HUDEP-2 (cell line): Measurements from ENCODE around the gene HEMK1.

ENCODE experiments used
- DNase-seq, 76 experiments: peaks; one replicate each; lab custom pipeline; 2025; ENCODE audit not compliant: unreplicated experiment in 76 of 76; lab: John Stamatoyannopoulos, UW

HEMK1 gene

DNA sequence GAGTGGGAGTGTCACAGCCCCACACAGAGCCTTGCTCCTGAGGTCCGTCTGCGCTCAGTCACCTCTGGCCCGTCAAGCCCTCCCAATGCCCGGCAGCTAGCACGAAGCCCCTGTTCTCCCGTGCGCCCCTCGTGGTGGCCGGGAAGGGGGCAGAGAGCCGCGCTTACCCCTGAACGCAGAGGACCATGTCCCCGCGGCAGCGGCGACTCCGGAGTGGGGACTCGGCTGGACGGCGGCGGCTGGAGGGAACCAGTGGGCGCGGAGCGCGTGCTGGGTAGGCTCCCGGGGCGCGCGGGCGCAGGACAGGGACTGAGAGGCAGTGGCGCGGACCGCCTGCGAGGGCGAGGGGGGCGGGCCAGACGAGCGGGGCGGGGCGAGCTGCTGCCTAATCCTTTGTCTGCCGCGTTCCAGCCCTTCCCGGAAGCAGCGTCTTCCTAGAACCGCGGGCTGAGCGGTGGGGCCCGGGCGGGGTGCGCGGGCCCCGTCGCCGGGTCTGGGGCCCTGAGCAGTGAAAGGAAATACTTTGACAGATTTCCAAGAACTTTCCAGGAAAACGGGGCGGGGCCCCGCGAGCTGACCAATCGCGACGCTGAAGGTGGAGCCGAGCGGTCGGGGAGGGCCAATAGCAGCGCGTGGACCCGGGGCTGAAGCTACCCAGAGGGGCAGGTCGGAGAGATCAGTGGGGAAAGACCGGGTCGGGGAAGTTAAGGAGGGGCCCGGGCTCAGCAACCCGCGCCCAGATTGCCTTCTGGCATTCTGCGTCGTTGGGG, 42.3 kb downstream of the HEMK1 start, which contains the start of gene CISH:
TSS of gene CISH (minus strand) at position 311 of the 770 bp plus-strand sequence. CDS start at position 187, 124 bp downstream.
- DNase-seq, result peak in 75 of 76 experiments; percentile 94 to 100 (median 99)

DNA sequence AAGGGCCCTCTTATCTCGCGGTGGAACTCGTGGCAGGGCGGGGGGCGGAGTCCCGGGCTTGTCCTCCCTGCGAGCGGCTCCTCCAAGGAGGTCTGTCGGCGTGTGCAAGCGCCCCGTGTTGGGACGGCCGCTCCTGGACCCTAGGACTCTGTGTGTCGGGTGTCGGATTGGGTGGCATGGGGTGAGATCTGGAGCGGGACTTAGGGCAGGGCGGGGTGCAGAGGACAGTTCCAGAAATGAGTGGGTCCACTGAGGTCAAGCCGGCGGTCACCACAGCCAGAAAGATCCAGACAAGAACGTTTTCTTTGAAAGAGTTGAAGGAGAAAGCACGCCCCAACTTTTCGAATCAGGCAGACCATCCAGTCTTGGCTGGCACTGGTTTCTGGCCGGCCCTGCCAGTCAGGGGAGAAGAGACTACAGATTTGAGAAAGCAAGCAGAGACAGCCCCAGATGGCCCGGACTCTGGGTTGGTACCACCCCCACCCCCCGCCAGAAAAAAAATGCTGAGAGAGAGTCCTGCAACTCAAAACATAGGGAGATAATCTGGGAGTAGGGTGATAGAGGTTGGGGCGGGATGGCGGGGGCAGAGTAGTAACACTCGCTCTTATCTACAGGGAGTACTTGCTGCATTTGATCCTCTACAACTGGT, 43.0 kb downstream of the HEMK1 start:
- peak in 74 of 76 experiments; percentile 40 to 92 (median 78) for DNase-seq

DNA sequence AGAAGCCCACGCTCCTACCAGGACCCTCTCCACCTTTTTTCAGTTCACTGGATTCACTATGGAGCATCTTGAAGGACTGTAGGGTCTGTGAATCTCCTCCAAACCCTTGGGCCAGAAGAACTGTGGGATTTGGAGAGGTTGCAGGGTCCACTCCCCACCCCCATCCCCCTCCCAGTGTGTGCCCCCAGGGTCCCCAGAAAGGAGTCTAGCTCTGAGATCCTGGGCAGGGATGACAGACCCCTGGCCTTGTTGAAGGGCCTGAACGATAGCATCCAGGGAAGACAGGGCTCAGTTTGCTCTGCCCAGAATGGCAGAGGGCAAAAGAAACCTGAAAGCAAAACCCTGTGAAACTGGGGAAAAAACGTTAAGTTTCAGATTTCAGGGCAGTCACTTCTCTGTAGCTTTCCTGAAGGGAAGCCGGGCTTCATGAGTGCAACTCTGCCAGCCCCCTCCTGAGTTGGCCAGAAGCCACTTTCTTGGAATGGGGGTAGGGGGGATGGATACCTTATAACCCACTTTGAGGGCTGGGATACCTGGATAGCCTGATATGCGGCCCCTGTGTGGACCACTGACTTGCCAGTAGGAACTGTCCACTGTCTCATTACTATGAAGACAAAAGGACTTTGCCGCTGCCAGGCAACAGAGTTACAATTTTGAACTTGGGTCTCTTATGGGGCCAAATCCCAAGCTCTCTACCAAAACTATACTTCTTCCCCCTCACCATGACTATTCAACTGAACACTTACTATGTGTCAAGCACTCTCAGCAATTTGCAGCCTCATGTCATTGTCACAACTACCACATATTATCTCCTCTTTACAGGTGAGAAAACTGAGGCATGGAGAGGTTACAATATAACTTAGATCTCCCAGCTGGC, 43.9 kb downstream of the HEMK1 start:
- peak in 1 of 76 experiments; percentile 45 for DNase-seq

DNA sequence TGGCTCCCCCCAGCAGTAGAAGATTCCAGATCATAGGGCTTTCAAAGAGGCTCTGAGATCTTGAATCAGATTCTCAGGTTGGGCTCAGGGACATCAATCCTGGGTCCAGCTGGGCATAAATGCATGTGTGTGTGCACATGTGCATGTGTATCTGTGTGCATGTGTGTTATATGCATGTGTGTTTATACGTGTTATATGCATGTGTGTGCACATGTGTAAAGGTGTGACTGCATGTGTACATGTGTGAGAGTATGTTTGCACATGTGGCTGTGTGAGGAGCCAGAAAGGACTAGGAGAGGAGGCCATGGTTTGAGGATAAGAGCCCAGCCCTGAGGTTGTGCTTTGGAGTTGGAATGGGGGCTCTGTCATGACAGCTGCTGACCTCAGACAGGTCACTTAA, 45.9 kb downstream of the HEMK1 start:
- no peak for DNase-seq

DNA sequence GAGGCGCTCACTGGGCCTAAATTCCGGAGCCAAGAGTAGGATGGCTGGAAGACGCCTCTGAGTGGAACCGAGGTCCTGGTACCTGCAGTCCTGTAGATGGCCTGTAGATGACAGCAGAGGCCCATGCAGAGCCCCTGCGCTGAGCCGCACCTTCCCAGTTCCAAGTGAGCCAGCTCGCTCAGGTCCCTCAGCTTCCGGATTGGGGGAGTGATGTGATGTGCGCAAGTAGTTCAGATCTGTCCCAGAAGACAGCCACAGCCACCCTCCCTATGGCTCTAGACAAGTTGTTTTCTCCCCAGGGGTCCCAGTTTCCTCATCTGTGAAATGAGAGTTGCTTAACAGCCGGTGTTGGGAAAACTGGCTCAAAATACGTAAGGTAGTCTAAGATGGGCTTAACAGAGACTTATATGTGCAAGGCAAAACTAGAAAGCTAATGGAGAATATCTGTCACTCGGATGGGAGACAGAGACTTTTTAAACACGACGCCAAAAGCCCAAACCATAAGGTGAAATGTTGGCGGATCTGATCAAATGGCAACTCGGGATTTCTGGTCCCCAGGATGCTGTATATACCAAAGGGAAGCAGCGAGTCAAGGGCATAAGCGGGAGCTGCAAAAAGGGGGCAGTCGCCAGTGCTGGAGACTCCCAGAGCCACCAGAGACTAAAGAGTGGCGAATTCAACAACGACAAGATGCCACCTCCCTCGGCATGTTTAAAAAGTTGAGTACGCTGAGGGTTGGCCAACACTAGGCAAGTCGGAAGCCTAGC, 46.9 kb downstream of the HEMK1 start:
- DNase-seq, result peak in 72 of 76 experiments; percentile 24 to 86 (median 69)

DNA sequence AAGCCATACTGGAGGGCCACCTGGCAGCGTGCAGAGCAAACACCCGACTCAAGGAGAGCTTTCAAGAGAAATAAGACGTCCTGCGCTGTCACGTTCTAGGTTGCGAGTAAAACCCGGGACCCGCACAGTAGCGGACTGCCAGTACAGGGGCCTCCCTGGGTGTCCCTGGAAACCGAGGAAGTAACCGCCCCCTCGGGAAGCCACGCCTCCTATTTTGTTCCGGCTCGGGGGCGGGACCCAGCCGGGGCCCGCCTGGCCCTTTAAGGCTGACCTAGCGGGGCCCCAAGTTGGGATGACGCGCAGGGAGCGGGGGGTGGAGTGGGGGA, 47.4 kb downstream of the HEMK1 start:
- DNase-seq, result peak in 73 of 76 experiments; percentile 40 to 95 (median 86)

DNA sequence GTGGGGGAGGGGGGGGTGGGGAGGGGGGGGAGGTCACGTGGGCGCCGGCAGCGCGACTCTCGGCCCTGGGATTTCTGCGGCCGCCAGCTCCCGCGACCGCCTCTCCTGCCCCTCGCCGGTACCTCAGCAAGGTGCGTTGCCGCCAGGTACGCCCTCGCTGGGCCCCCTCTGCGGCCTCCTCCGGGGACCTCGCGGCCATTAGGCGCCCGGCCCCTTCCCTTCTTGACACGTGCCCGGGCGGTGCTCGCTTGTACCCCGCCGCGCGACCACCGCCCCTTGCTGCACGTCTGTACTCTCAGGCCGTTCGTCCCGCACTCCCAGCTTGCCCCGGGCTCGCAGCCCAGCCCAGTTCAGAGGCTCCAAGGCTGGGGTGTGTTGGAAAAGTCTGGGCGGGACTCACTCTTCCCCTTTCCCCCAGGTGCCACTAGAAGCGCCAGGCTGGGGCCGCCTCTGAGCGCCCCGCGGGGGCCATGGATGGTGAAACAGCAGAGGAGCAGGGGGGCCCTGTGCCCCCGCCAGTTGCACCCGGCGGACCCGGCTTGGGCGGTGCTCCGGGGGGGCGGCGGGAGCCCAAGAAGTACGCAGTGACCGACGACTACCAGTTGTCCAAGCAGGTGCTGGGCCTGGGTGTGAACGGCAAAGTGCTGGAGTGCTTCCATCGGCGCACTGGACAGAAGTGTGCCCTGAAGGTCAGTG, 47.9 kb downstream of the HEMK1 start, which contains the start of gene MAPKAPK3:
TSS of gene MAPKAPK3 (plus strand) at position 56 of the 696 bp plus-strand sequence. CDS start at position 471, 415 bp downstream.
- DNase-seq, result peak in 9 of 76 experiments; percentile 27 to 64 (median 37)

DNA sequence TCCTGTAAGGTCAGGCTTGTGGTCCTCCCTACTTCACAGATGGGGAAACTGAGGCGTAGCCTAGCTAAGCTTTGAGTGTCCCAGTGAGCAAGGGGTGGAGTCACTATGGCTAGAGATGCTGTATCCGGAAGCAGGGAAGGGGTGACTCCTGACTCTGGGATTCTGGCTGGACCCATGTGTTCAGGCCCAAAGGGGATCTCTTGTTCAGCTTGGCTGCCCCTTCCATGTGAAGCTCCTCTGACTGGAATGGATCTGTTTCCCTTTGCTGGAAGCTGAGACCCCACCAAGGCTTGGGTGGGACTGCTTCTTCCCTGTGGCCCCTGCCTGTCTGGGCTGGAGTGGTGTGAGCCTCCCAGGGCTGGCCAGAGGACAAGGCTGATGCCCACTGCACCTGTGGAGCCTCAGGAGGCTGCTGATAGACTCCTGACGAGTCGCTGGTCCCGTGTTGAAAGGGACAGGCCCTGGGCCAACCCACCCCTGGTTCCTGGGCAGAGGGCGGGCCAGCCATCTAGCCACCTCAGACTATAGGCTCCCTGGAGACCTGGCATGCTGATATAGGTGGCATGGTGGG, 48.7 kb downstream of the HEMK1 start:
- no peak for DNase-seq

DNA sequence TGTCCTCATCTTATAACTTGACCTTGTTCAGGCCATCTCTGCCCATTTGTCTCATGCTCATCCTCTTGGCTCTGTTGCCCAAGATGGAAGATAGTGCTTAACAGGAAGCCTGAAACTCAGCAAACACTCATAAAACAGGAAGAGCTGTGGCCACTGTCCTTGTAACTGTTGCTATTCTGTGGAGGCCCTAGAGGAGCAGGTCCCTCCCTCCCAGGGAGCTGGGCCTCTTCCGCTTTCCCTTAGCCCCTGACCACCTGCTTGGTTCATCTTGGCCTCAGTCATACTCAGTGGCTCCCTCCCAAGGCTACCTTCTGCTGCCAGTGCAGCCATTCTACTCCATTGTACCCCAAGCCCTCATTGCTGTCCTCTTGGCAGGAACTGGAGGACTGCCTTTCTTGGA, 51.1 kb downstream of the HEMK1 start:
- peak in 2 of 76 experiments; percentile 14 to 42 for DNase-seq

DNA sequence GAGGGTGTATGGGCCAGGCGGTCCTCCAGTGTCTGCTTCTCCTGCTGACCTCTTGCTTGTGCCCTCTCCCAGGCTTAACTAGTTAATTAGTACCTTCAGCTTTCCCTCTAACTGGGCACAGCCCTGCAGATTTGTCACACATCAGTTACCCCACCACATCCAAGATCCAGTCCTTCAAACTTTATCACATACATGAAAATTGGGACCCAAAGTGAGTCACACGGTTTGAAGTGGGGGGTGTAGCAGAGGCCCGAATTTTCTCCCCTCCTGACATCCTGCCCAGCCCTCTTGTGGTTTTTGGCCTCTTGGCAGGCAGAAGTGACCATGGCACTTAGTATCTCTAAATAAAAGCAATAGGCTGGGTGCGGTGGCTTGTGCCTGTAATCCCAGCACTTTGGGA, 51.5 kb downstream of the HEMK1 start:
- peak in 49 of 76 experiments; percentile 8 to 76 (median 43) for DNase-seq

DNA sequence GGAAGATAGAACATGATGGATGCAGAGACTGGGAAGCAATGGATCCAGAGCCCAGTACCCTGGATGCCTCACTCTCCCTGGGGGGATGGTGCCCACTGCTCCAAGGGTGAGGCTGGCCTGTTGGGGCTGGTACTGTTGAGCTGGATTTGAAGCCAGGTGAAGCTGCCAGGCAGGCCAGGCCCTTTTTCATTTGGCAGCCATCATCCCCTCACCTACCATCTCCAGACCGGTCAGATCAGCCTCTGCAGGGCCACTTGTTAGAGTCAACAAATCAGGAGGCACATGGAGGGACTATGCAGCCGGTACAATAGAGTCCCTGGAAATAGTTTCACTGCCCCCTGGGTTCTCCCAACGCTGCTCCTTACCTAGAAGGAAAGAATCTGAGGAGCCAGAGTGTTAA, 53.6 kb downstream of the HEMK1 start:
- no peak for DNase-seq

DNA sequence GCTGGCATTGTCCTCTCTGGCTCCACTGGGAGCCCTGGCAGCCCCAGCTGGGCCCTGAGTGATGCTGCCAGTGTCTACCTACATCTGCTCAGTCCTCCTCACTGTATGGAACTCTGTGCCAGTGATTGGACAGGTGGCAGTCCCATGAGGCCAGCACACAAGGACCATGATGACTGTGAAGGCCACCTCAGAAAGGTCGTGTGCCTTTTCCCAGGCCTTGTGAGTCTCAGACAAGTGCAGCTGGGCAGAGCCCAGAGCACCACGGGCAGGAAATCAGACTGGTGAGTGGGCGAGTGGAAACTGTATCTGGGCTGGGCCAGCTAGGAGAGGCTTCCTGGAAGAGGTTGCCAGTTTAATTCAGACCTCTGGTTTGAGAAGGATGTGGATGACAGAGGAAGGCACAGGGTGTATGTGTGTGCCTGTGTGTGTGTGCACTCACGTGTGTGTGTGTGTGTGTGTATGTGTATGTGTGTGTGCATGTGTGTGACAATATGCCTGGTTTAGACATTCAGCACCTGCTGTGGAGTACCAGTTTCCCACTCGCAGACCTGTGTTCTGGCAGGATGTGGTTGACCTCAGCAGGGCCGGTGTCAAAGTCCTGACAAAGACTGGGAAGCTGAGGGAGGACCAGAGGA, 54.6 kb downstream of the HEMK1 start:
- DNase-seq, result peak in 8 of 76 experiments; percentile 5 to 68 (median 40)

DNA sequence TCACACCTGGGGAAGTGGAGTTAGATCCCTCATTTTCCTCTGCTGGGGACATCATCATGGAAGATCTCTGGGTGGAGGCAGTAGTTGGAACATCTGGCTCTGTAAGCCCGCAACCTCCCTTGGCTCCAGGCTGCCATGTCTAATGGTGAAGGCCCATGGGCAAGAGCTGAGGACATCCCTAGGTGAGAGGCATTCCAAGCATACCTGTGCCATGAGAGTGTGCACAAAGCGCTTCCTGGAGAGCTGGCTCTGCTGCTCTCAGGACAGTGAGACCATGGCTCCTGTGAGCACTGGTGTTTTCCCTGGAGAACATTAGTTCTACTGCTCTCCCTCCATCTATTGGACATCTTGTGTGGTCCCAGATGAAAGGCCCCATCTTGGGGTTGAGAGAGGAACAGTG, 55.3 kb downstream of the HEMK1 start:
- DNase-seq, result no peak

DNA sequence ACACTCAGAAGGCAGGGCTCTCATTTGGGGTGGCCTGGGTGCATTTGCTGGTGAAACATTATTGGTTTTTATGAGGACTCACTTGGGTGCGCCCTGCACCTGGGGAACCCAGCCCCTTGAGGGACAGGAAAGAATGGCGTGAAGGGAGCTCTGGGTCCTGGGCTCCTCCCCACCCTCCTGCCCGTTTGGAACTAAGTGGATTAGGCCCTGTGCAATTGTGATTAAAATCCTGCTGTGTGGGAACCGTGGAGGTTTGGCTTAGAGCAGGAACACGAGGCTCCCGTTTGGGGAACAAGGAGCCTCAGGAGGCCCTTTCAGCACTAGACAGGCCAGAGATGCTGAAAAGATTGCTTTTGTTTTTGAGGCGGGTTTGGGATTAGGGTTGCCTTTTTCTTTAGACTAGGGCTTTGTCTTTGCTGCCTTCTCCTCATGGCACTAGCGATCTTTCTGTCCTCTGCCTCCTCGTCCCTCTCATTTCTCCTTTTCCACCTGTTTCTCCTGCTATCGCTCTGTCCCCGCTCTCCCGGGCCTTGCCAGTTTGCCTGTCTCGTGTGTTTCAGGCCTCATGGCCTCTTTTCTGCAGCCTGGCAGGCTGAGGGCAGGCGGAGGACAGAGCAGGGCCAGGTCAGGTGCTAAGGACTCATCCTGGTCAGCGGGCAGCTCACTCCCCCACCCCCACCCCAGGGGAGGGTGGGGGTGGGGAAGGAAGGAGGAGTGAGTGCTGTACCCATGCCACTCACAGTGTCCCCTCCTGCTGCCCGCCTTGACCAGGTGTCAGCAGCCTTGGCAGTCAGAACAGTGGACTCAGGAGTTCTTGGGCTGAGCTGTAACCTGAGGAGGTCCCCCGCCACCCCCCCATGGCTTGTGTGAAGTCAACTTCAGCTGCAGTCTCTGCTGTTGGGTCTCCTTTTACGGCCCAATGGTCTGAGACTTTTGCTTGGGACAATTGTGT, 56.2 kb downstream of the HEMK1 start:
- no peak for DNase-seq

DNA sequence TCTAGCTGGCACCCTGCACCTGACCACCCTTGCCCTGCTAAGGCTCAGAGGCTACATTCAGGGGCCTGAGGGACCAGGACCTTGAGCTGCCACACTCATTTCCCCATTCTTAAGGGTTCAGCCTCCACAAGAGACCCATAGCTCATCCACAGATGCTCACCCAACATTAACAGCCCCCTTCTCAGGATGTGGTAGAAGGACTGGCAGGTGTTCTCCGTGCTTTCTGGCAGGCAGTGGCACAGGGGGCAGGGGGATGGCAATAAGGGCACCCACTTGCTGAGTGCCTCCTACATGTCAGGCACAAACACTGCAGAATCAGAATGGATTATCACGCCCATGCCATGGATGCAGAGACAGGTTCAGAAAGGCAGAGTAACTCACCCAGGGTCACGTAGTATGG, 57.1 kb downstream of the HEMK1 start:
- DNase-seq, result no peak

DNA sequence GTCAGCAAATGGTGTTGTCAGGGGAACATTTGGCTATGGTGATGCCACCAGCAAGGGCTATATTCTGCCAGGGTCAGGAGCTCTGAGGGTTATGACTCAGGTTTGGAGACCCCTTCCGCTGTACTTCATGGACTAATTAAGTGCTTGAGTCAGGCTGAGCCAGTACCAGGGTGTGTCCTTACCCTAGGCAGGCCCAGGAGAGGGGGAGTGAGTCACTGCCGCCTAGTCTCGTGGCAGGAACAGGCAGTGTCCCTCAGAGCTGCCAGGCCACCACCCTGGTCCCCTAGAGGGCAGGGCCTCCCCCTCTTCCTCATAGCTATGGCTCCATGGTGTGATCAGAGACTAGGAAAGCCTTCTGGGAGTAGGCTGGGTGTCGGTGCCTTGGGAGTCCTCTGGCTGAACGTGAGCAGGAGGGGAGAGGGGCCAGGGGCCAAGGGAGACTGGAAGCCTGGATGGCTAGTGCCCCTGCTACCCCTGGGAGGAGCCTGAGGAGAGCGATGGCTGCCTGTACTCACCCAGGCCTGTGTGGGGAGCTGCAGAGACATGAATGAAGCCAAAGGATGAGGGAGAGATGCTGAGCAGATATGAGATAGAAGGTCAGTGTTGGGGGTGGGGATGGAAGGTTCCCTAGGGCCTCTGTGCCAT, 58.2 kb downstream of the HEMK1 start:
- peak in 63 of 76 experiments; percentile 12 to 73 (median 50) for DNase-seq

DNA sequence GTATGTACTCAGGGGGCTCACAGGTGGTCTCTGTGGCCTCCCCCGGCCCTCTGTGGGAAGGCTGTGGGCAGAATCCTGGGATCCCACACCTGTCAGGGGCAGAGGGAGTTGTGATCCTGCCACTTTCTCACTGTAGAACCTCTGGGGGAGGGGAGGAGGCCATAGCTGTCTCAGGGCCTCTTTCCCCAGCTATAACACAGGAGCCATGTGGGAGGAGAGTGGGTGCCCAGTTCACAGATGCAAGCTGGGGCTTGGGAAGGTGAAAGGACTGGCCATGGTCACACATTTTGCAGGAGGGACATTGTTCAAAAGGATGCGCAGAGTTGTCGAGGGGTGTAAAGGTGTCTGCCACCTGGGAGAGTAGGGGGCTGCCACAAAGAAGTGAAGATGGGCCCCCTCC, 59.3 kb downstream of the HEMK1 start:
- no peak for DNase-seq
